ENCODE results near the gene FLYWCH1. TPM values are rescaled to one million over a fixed set of nuclear protein-coding genes. Genes with fewer than 3 reads are reported as not detected.

Gene FLYWCH1
- total RNA-seq, 2 donors from 2014 or later, result 41.4 to 97.1 TPM

- peaks cover 3% of the 10 kb centered on the region for H3K36me3 Mint-ChIP-seq (ENCODE audit: low read depth)
- H3K4me3 Mint-ChIP-seq, result no peak overlapping the region
- no peak for DNase-seq
- peaks cover 4% of the 10 kb centered on the region for H3K4me1 Mint-ChIP-seq
- no peaks in the 10 kb centered on the region for H3K27me3 Mint-ChIP-seq
- no peak overlapping the region for H3K27ac Mint-ChIP-seq
- no peaks in the 10 kb centered on the region for H3K9me3 ChIP-seq (ENCODE audit: control insufficient read depth, low read length, poor library complexity, severe bottlenecking)
- no peak for ATAC-seq
These were observed 63.5 kb downstream of the FLYWCH1 start for GRCh38 chr16:2975161-2975795.

DNA sequence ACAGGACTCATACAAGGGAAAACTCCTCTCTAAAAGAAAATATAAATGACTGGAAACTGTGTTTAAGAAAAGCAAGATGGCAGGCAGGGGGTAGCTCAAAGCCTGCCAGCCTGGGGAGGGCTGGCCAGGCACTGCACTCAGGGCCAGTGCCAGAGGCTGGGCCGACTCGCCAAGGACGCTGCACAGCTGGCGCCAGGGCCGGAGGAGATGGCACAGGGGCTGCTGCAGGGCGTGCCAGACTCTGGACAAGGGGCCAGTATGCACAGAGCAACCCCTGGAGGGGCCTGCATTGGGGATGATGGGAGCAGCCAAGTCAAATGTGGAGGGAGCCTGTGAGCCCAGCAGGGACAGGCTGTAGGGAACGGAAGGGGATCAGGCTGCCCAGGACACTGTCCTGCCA is 64.5 kb downstream of the FLYWCH1 start:
- Mint-ChIP-seq H3K27ac (no peak overlapping the region), H3K4me1 (peaks cover 4% of the 10 kb centered on the region), H3K27me3 (no peaks in the 10 kb centered on the region), H3K4me3 (no peak overlapping the region), H3K36me3 (ENCODE audit: low read depth) (peaks cover 3% of the 10 kb centered on the region)
- no peaks in the 10 kb centered on the region for H3K9me3 ChIP-seq (ENCODE audit: control insufficient read depth, low read length, poor library complexity, severe bottlenecking)
- ATAC-seq (no peak), DNase-seq (no peak)

- ATAC-seq, result no peak
- H3K4me1 Mint-ChIP-seq, result peaks cover 5% of the 10 kb centered on the region
- no peak overlapping the region for H3K4me3 Mint-ChIP-seq
- peaks cover 3% of the 10 kb centered on the region for H3K36me3 Mint-ChIP-seq (ENCODE audit: low read depth)
- no peaks in the 10 kb centered on the region for H3K27me3 Mint-ChIP-seq
- no peak for DNase-seq
- H3K9me3 ChIP-seq (ENCODE audit: control insufficient read depth, low read length, poor library complexity, severe bottlenecking), result no peaks in the 10 kb centered on the region
- H3K27ac Mint-ChIP-seq, result no peak overlapping the region
These were observed 64.9 kb downstream of the FLYWCH1 start for GRCh38 chr16:2976673-2977072.

DNA sequence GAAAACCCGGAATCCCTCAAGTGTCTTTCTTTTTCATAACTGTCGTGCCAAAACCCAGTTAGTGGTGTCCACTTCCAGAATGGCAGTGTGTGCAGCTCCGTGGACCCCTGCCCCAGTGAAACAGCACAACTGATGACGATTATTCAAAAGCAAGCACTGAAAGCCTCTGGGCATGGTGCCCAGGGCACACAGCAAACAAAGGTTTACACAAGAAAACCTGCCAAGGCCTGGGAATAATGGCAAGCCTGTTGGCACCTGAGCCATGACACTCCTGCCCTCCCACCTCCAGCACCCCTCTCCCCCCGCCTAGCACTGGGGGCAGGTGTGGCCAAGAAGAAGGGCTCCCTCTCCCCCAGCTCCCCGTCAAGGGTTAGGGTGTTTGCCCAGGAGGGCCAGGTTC is 65.7 kb downstream of the FLYWCH1 start:
- Mint-ChIP-seq H3K4me3 (no peak overlapping the region), H3K27ac (no peak overlapping the region), H3K36me3 (ENCODE audit: low read depth) (no peaks in the 10 kb centered on the region), H3K27me3 (no peaks in the 10 kb centered on the region), H3K4me1 (peaks cover 3% of the 10 kb centered on the region)
- DNase-seq, result no peak
- H3K9me3 ChIP-seq (ENCODE audit: control insufficient read depth, low read length, poor library complexity, severe bottlenecking), result no peaks in the 10 kb centered on the region
- ATAC-seq, result no peak

- peaks cover 3% of the 10 kb centered on the region for H3K4me1 Mint-ChIP-seq
These were observed 68.0 kb downstream of the FLYWCH1 start for GRCh38 chr16:2979669-2980226.

GRCh38 chr16:2980227-2981176 is 68.8 kb downstream of the FLYWCH1 start, which contains the start of gene PKMYT1:
TSS of gene PKMYT1 (minus strand) at chr16:2980446. CDS start at chr16:2979657, 789 bp downstream.
- Mint-ChIP-seq H3K27me3 (no peaks in the 10 kb centered on the region), H3K4me3 (peak within 1 kb of the TSS; percentile 86), H3K27ac (peak within 1 kb of the TSS; percentile 90)

More at GRCh38 chr16:2979669-2980226, 68.0 kb downstream of the FLYWCH1 start:
- no peaks in the 10 kb centered on the region for H3K9me3 ChIP-seq (ENCODE audit: control insufficient read depth, low read length, poor library complexity, severe bottlenecking)
- Mint-ChIP-seq H3K27ac (no peak overlapping the region), H3K36me3 (ENCODE audit: low read depth) (no peaks in the 10 kb centered on the region), H3K27me3 (no peaks in the 10 kb centered on the region), H3K4me3 (peak overlapping the region; percentile 77)
- ATAC-seq (no peak), DNase-seq (no peak)

DNA sequence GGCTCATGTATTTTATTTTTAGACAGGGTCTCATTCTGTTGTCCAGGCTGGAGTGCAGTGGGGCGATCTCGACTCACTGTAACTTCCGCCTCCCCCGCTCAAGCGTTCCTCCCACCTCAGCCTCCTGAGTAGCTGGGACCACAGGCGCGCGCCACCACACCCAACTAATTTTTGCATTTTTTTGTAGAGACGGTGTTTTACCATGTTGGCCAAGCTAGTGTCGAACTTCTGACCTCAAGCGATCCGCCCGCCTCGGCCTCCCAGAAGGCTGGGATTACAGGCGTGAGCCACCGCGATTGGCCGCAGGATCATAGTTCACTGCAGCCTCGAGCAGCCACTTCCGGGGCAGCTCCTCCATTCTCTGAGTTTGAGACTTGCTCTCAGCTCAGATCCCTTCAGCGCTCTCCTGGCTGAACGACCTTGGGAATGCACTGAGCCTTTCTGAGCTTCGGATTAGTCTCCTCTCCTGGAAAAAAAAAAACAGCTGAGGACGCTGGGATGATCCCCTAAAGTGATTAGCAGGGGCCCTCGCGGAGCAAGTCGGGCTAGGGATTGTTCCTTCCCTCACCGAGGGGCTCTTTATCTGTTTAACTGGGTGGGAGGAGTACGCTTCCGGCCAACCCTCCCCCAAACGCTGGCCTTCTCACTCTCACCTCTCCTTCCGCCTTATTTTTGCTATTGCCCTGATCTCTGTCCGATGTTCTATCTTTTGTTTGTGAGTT is 69.6 kb downstream of the FLYWCH1 start:
- peaks cover 3% of the 10 kb centered on the region for H3K4me1 Mint-ChIP-seq
- no peaks in the 10 kb centered on the region for H3K27me3 Mint-ChIP-seq
- peak overlapping the region; percentile 86 for H3K4me3 Mint-ChIP-seq
- H3K9me3 ChIP-seq (ENCODE audit: control insufficient read depth, low read length, poor library complexity, severe bottlenecking), result no peaks in the 10 kb centered on the region
- H3K27ac Mint-ChIP-seq, result peak overlapping the region; percentile 90
- no peaks in the 10 kb centered on the region for H3K36me3 Mint-ChIP-seq (ENCODE audit: low read depth)
- ATAC-seq (no peak), DNase-seq (no peak)

More at GRCh38 chr16:2980227-2981176, 68.8 kb downstream of the FLYWCH1 start, which contains the start of gene PKMYT1:
- H3K4me1 Mint-ChIP-seq, result peaks cover 3% of the 10 kb centered on the region
- ATAC-seq (peak; percentile 94), DNase-seq (peak; percentile 94 to 97 (median 96))
- no peaks in the 10 kb centered on the region for H3K36me3 Mint-ChIP-seq (ENCODE audit: low read depth)
- no peaks in the 10 kb centered on the region for H3K9me3 ChIP-seq (ENCODE audit: control insufficient read depth, low read length, poor library complexity, severe bottlenecking)

- ATAC-seq (no peak), DNase-seq (no peak)
- H3K36me3 Mint-ChIP-seq (ENCODE audit: low read depth), result no peaks in the 10 kb centered on the region
- H3K27me3 Mint-ChIP-seq, result no peaks in the 10 kb centered on the region
- peak overlapping the region; percentile 86 for H3K4me3 Mint-ChIP-seq
- peak overlapping the region; percentile 90 for H3K27ac Mint-ChIP-seq
- no peaks in the 10 kb centered on the region for H3K9me3 ChIP-seq (ENCODE audit: control insufficient read depth, low read length, poor library complexity, severe bottlenecking)
- H3K4me1 Mint-ChIP-seq, result peaks cover 3% of the 10 kb centered on the region
These were observed 70.1 kb downstream of the FLYWCH1 start for GRCh38 chr16:2981899-2982250.

- DNase-seq (no peak), ATAC-seq (no peak)
- H3K4me1 Mint-ChIP-seq, result peaks cover 3% of the 10 kb centered on the region
- no peaks in the 10 kb centered on the region for H3K9me3 ChIP-seq (ENCODE audit: control insufficient read depth, low read length, poor library complexity, severe bottlenecking)
- H3K27ac Mint-ChIP-seq, result peak overlapping the region; percentile 90
- peak overlapping the region; percentile 86 for H3K4me3 Mint-ChIP-seq
- no peaks in the 10 kb centered on the region for H3K27me3 Mint-ChIP-seq
- no peaks in the 10 kb centered on the region for H3K36me3 Mint-ChIP-seq (ENCODE audit: low read depth)
These were observed 70.7 kb downstream of the FLYWCH1 start for GRCh38 chr16:2982402-2982801.

DNA sequence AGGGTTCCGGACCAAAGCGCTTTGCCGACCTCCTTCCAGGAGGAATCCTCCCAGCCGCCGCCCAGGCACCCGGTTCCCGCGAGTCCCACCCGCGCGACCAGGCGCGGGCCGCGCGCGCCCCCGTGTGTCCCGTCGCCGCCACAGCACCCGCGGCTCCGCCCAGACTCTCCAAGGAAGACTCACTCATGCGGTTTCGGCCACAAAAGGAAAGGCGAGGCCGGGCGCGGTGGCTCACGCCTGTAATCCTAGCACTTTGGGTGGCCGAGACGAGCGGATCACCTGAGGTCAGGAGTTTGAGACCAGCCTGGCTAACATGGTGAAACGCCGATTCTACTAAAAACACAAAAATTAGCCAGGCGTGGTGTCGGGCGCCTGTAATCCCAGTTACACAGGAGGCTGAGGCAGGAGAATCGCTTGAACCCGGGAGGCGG is 72.0 kb downstream of the FLYWCH1 start:
- Mint-ChIP-seq H3K27ac (no peak overlapping the region), H3K4me1 (peaks cover 3% of the 10 kb centered on the region), H3K36me3 (ENCODE audit: low read depth) (no peaks in the 10 kb centered on the region), H3K4me3 (peak overlapping the region; percentile 45), H3K27me3 (no peaks in the 10 kb centered on the region)
- ATAC-seq, result peak; percentile 56
- H3K9me3 ChIP-seq (ENCODE audit: control insufficient read depth, low read length, poor library complexity, severe bottlenecking), result no peaks in the 10 kb centered on the region
- DNase-seq, result peak; percentile 45 to 64 (median 57)

DNA sequence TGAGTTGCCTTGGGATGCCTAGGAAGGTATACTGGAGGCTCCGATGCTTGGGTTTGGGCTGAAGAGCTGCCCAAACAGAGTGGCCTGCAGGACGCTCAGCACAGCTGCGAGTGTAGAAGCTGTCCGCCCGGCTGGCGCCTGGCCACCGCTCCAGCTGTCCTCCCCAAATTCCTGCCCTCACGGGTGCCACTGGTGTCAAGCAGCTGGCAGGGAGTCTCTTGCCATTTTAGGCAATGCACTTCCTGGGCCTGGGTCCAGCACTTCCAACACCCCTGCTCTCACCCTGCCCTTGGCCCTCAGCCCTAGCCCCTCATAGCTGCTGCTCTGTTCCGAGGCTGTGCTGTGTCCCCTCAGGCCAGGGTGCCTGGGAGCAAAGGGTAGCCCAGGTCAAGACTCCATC is 73.7 kb downstream of the FLYWCH1 start:
- H3K4me1 Mint-ChIP-seq, result peaks cover 3% of the 10 kb centered on the region
- DNase-seq (no peak), ATAC-seq (no peak)
- no peaks in the 10 kb centered on the region for H3K36me3 Mint-ChIP-seq (ENCODE audit: low read depth)
- no peaks in the 10 kb centered on the region for H3K9me3 ChIP-seq (ENCODE audit: control insufficient read depth, low read length, poor library complexity, severe bottlenecking)
- no peak overlapping the region for H3K4me3 Mint-ChIP-seq
- no peak overlapping the region for H3K27ac Mint-ChIP-seq
- H3K27me3 Mint-ChIP-seq, result no peaks in the 10 kb centered on the region

GRCh38 chr16:2985893-2986355 is 74.2 kb downstream of the FLYWCH1 start:
- peaks cover 3% of the 10 kb centered on the region for H3K4me1 Mint-ChIP-seq
- H3K9me3 ChIP-seq (ENCODE audit: control insufficient read depth, low read length, poor library complexity, severe bottlenecking), result no peaks in the 10 kb centered on the region
- H3K36me3 Mint-ChIP-seq (ENCODE audit: low read depth), result no peaks in the 10 kb centered on the region
- no peak overlapping the region for H3K4me3 Mint-ChIP-seq
- H3K27me3 Mint-ChIP-seq, result no peaks in the 10 kb centered on the region
- DNase-seq (no peak), ATAC-seq (no peak)
- no peak overlapping the region for H3K27ac Mint-ChIP-seq

Measured in T-helper 17 cell (primary cell).